Esophagus muscularis mucosa (tissue), 4 donors: ENCODE results near the gene HK3. TPM values are rescaled to one million over a fixed set of nuclear protein-coding genes. Genes with fewer than 3 reads are reported as not detected.

Source experiments
- DNase-seq: peaks from one replicate; pipeline ENCODE4 v3.0.0-alpha.2; 2017; ENCODE audit errors: extremely low spot score
- H3K27ac ChIP-seq, 4 donors: fragments of 200-600 bp; sonication (generic); replicated peaks in 1 of 4; 1 replicate in 3 of 4; 2 replicates in 1 of 4; pipeline ENCODE4 v1.5.1; 2016 to 2019; ENCODE audit warnings: mild to moderate bottlenecking in 1 of 4
- H3K27me3 ChIP-seq, 4 donors: fragments of 200-600 bp; sonication (generic); one replicate each; pipeline versions ENCODE4 v1.5.1 to v1.6.0; 2016 to 2019
- H3K36me3 ChIP-seq, 4 donors: fragments of 200-600 bp; sonication (generic); one replicate each; pipeline ENCODE4 v1.5.1; 2016 to 2019
- H3K4me1 ChIP-seq, 4 donors: fragments of 200-600 bp; sonication (generic); one replicate each; pipeline ENCODE4 v1.5.1; 2016 to 2019
- H3K4me3 ChIP-seq, 4 donors: fragments of 200-600 bp; sonication (generic); 1 replicate in 2 of 4; 2 replicates in 2 of 4; pipeline ENCODE4 v1.5.1; 2016 to 2019; ENCODE audit warnings: mild to moderate bottlenecking in 4 of 4, moderate library complexity in 1 of 4
- H3K9me3 ChIP-seq, 4 donors: fragments of 200-600 bp; sonication (generic); 1 replicate in 3 of 4; 2 replicates in 1 of 4; pipeline ENCODE4 v1.5.1; 2016 to 2019
- EP300 ChIP-seq: sonication (generic); formaldehyde crosslinking; IDR thresholded peaks from one replicate; pipeline ENCODE4 v1.6.1; 2017; ENCODE audit warnings: antibody characterized with exemption
- POLR2A ChIP-seq: fragments of 450-650 bp; IDR thresholded peaks from one replicate; pipeline ENCODE4 v1.6.1; 2017; ENCODE audit warnings: antibody characterized with exemption, moderate library complexity, mild to moderate bottlenecking, low read depth
- POLR2AphosphoS5 ChIP-seq, 2 donors: sonication (generic); formaldehyde crosslinking; IDR thresholded peaks; one replicate each; pipeline ENCODE4 v1.6.1; 2017; ENCODE audit warnings: antibody characterized with exemption in 2 of 2
- WGBS: methylation state at CpG from one replicate; pipeline ENCODE4 v1.1.5; 2018; 5-methylcytosine and 5-hydroxymethylcytosine counted together
- intact Hi-C: fragments of 100-400 bp; cut with DNase I; formaldehyde crosslinking; loops from one replicate; pipeline ENCODE4 v1.15.1; 2023
- total RNA-seq, 4 donors: library from RNA; depleted of rRNA; stranded (reverse); fragments of >200 nt; gene quantifications; one replicate each; pipeline versions ENCODE4 v1.1.0 to v1.2.1, GENCODE V29; 2016
- TF ChIP-seq, protein P1 (sequence below), 3 experiments: fragments of 200-600 bp in 2 of 3; fragments of 450-650 bp in 1 of 3; sonication (generic) in 2 of 3; IDR thresholded peaks; one replicate each; pipeline ENCODE4 v1.5.1; 2017 to 2019; ENCODE audit warnings: antibody characterized with exemption in 3 of 3, mild to moderate bottlenecking in 2 of 3, moderate library complexity in 1 of 3

Gene HK3
- total RNA-seq, 4 donors from 2014 or later, result 3.8 to 11.6 (median 6.9) TPM

DNA sequence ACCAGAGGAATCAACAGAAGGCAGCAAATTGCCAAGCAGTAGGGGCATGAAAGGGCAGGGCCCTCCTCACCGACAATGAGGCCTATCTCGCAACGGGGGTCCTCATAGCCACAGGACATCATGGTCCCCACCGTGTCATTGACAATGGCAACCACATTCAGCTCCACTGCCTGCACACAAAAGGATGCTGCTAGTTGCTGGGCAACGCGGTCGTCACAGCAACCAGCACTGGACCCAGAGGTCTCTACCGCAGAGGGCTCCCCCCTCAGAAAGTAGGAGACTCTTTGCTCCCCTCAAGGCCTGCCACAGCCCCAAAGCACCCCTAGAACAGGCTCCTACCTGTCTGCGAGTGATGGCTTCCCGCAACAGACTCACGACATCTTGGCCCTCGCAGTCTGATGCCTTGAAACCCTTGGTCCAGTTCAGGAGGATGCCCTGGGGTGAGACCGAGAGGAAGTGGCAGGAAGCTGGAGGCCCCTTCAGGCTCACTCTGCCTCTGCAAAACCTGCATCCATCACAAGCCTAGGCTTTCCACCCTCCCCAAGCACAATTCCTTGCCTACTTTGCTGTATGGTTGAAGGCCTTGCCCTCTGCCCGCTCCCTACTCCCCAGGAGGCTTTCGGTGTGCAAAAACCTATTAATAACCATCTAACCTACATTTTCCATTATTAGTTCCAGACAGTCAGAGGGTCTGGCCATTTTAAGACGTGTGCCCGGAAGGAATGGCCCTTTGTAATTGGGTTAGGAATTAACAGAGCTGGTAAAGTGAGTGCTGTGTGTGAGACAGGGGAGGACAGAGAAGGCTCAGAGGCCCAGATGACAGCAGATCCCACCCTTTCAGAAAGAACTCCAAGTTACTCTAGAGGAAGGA is 15.2 kb downstream of the HK3 start:
- 91% methylated on average over 12 of the region's 17 CpGs for WGBS
- Histone ChIP-seq H3K4me3 (no peak overlapping the region), H3K27me3 (peaks cover 0 to 8% (median 0%) of the 10 kb centered on the region in 4 donors), H3K4me1 (no peaks in the 10 kb centered on the region), H3K27ac (no peak overlapping the region), H3K36me3 (no peaks in the 10 kb centered on the region), H3K9me3 (no peaks in the 10 kb centered on the region)
- DNase-seq, result no peak
- intact Hi-C loops, result no loop called here
- TF ChIP-seq POLR2AphosphoS5 (IDR thresholded peaks at IDR 0.05) (no peak), EP300 (no peak), POLR2A (no peak)
- TF ChIP-seq, protein P1, sequence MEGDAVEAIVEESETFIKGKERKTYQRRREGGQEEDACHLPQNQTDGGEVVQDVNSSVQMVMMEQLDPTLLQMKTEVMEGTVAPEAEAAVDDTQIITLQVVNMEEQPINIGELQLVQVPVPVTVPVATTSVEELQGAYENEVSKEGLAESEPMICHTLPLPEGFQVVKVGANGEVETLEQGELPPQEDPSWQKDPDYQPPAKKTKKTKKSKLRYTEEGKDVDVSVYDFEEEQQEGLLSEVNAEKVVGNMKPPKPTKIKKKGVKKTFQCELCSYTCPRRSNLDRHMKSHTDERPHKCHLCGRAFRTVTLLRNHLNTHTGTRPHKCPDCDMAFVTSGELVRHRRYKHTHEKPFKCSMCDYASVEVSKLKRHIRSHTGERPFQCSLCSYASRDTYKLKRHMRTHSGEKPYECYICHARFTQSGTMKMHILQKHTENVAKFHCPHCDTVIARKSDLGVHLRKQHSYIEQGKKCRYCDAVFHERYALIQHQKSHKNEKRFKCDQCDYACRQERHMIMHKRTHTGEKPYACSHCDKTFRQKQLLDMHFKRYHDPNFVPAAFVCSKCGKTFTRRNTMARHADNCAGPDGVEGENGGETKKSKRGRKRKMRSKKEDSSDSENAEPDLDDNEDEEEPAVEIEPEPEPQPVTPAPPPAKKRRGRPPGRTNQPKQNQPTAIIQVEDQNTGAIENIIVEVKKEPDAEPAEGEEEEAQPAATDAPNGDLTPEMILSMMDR (IDR thresholded peaks at IDR 0.05), result no peak

DNA sequence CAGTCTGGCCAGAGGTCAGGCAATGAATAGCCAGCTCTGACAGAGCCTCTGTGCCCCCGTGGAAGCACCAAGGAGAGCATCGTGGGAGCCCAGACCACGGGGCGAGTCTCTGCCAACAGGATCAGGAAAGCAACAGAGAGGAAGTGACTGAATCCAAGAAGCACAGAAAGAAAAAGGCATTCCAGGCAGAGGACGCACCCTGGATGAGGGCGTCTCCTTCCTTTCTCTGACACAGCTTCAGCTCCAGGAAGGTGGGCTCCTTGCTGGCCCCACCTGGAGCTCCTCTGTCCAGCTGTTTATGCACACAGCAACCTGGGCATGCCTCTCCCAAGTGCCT is 16.6 kb downstream of the HK3 start:
- no peak for DNase-seq
- peaks cover 0 to 22% (median 0%) of the 10 kb centered on the region in 4 donors for H3K27me3 ChIP-seq
- no peak overlapping the region for H3K4me3 ChIP-seq
- no peaks in the 10 kb centered on the region for H3K9me3 ChIP-seq
- TF ChIP-seq EP300, result no peak
- TF ChIP-seq POLR2A, result no peak
- TF ChIP-seq POLR2AphosphoS5 (IDR thresholded peaks at IDR 0.05), result no peak
- TF ChIP-seq, protein P1 (IDR thresholded peaks at IDR 0.05), result no peak
- H3K36me3 ChIP-seq, result no peaks in the 10 kb centered on the region
- WGBS, result 69% methylated on average over 6 of the region's 6 CpGs
- H3K4me1 ChIP-seq, result no peaks in the 10 kb centered on the region
- intact Hi-C loops, result no loop called here
- no peak overlapping the region for H3K27ac ChIP-seq

DNA sequence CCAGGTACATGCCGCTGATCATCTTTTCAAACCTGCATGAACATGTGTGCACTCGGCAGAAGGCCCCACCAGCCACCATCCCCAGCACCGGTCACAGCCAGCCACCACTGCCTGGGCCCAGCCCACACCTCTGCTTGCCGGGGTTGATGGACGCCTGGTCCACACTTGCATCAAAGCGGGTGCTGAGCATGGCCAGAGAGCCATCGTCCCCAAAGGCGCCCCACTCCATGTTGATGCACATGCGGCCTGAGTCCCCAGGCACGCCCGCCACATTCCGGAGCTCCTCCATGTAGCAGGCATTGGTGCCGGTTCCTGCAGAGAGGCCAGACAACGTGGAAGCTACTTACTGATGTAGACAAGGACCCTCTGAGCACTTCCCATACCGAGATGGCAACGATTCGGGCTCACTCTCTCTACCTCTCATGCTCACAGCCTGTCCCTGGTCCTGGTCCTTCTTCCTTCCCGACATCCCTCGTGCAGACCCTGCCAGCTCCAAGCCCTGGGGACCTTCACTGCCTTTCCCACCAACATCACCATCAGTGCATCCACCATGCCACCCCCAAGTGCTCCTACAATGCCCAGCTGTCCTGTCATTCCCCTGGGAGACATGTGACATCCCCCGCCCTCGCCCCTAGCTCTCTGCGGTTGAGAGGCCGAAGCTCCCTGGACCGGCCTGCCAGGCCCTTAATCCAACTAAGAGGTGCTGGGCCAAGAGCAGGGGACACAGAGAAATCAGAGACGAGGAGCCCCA is 17.2 kb downstream of the HK3 start:
- intact Hi-C loops, result no loop called here
- TF ChIP-seq POLR2A (no peak), POLR2AphosphoS5 (IDR thresholded peaks at IDR 0.05) (no peak), EP300 (no peak)
- TF ChIP-seq, protein P1 (IDR thresholded peaks at IDR 0.05), result no peak
- DNase-seq, result no peak
- Histone ChIP-seq H3K4me1 (no peaks in the 10 kb centered on the region), H3K9me3 (no peaks in the 10 kb centered on the region), H3K36me3 (no peaks in the 10 kb centered on the region), H3K4me3 (no peak overlapping the region), H3K27me3 (peaks cover 0 to 27% (median 0%) of the 10 kb centered on the region in 4 donors), H3K27ac (no peak overlapping the region)
- 93% methylated on average over 10 of the region's 25 CpGs for WGBS

DNA sequence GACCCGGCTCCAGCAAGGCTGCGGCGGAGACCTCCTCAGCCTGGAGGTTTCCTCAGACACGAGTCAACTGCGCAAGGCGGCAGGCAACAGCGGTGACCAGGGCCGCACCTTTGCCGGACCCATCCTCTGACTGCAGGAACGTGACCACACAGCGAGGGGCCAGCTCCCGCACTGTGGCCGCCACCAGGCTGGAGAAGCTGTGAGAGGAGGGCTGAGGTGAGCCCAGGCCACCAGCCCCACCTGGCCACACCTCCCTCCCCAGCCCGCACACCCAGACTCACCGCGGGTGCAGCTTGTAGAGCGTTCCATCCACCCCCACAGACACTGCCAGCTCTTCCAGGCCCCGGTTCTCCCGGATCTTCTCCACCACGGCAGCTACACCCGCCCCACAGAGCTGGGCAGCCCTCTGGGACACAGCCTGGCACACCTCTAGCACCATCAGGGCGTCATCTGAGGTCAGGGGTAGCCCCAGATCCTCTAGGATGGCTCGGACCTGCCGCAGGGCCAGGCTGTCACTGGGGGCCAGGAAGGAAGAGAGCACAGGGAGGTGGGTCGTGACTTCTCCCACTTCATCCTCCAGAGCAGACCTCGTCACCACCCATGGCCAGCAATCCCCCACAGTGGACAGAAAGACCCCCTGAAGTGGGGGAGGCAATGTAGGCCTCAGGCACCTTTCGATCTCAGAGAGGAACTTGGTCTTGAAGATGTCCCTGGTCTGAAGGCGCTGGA is 18.0 kb downstream of the HK3 start:
- Histone ChIP-seq H3K27ac (no peak overlapping the region), H3K36me3 (no peaks in the 10 kb centered on the region), H3K4me1 (no peaks in the 10 kb centered on the region), H3K27me3 (peaks cover 0 to 35% (median 0%) of the 10 kb centered on the region in 4 donors), H3K4me3 (no peak overlapping the region), H3K9me3 (no peaks in the 10 kb centered on the region)
- intact Hi-C loops, result no loop called here
- no peak for TF ChIP-seq POLR2A
- TF ChIP-seq, protein P1 (IDR thresholded peaks at IDR 0.05), result no peak
- no peak for TF ChIP-seq EP300
- no peak for TF ChIP-seq POLR2AphosphoS5 (IDR thresholded peaks at IDR 0.05)
- no peak for DNase-seq
- WGBS, result 88% methylated on average over 11 of the region's 28 CpGs
